Measurements from ENCODE around the gene FAM200B.

Gene FAM200B

GRCh38 chr4:15668566-15669435 lies 12.8 kb upstream of the FAM200B start:
- DNase-seq, result no peak

GRCh38 chr4:15670576-15670975 lies 11.1 kb upstream of the FAM200B start:
- DNase-seq, result no peak

- no peak for DNase-seq
Measured at GRCh38 chr4:15672101-15672500, 9.5 kb upstream of the FAM200B start.

- no peak for DNase-seq
Measured at GRCh38 chr4:15673337-15673736, 8.3 kb upstream of the FAM200B start.

GRCh38 chr4:15674046-15674445 lies 7.6 kb upstream of the FAM200B start:
- DNase-seq, result no peak

GRCh38 chr4:15674926-15675325 lies 6.7 kb upstream of the FAM200B start:
- no peak for DNase-seq

- DNase-seq, result no peak
Measured at GRCh38 chr4:15675356-15675755, 6.3 kb upstream of the FAM200B start.

- no peak for DNase-seq
Measured at GRCh38 chr4:15676039-15676438, 5.6 kb upstream of the FAM200B start.

GRCh38 chr4:15676899-15677298 lies 4.7 kb upstream of the FAM200B start:
- DNase-seq, result no peak

- DNase-seq, result no peak
Measured at GRCh38 chr4:15677507-15677988, 4.1 kb upstream of the FAM200B start.

GRCh38 chr4:15681067-15681371 lies 608 bp upstream of the FAM200B start:
- no peak for DNase-seq

GRCh38 chr4:15682242-15683142 lies 865 bp downstream of the FAM200B start:
- no peak for DNase-seq

GRCh38 chr4:15683143-15683495 lies 1.5 kb downstream of the FAM200B start:
- no peak for DNase-seq

- no peak for DNase-seq
Measured at GRCh38 chr4:15684498-15684897, 2.9 kb downstream of the FAM200B start.

- no peak for DNase-seq
Measured at GRCh38 chr4:15688051-15688450, 6.4 kb downstream of the FAM200B start.

- no peak for DNase-seq
Measured at GRCh38 chr4:15689540-15689939, 7.9 kb downstream of the FAM200B start.

GRCh38 chr4:15690020-15690809 lies 8.6 kb downstream of the FAM200B start:
- DNase-seq, result no peak

GRCh38 chr4:15691346-15692135 lies 9.9 kb downstream of the FAM200B start:
- DNase-seq, result no peak

- DNase-seq, result no peak
Measured at GRCh38 chr4:15692602-15693001, 11.0 kb downstream of the FAM200B start.

GRCh38 chr4:15694431-15694830 lies 12.8 kb downstream of the FAM200B start:
- no peak for DNase-seq

- DNase-seq, result no peak
Measured at GRCh38 chr4:15695240-15695699, 13.6 kb downstream of the FAM200B start.

- DNase-seq, result no peak
Measured at GRCh38 chr4:15695729-15696128, 14.1 kb downstream of the FAM200B start.

Data from stimulated activated CD4-positive, alpha-beta T cell treated with anti-CD3 and anti-CD28 coated beads, Interleukin-2, amount 100 ng/mL, for 48 hours (primary cell).